Measurements from ENCODE around the gene BANP. TPM values are rescaled to one million over a fixed set of nuclear protein-coding genes. Genes with fewer than 3 reads are reported as not detected.

BANP gene
- polyA plus RNA-seq, 6 donors from 2014 or later, result 24.3 to 40.1 (median 28.5) TPM

Other genes starting within 250 kb of the BANP start
- gene KLHDC4, start 185.4 kb upstream of the BANP start, polyA plus RNA-seq (ENCODE audit: low read depth in 6 of 6), result 10 to 100 TPM; 15.9 to 25.5 (median 20.0) TPM
- 1 to 10 TPM in 4 of 6 donors, under 1 TPM in 2; 0.56 to 2.2 (median 1.7) TPM for gene SLC7A5, start 81.9 kb upstream of the BANP start, polyA plus RNA-seq (ENCODE audit: low read depth in 6 of 6)
- gene CA5A, start 14.9 kb upstream of the BANP start, polyA plus RNA-seq (ENCODE audit: low read depth in 6 of 6), result not detected